Retinal pigment epithelial cell (primary cell): ENCODE measurements around the gene MRPL33.
A peak's percentile ranks its signal among the peaks of the same experiment; 100 is the strongest.

Source experiments
- DNase-seq: peaks from one replicate; pipeline ENCODE4 v3.0.0-alpha.2; 2010; ENCODE audit warnings: low read depth
- H3K4me3 ChIP-seq: 2 replicates; pipeline ENCODE4 v1.5.1; 2011; ENCODE audit warnings: mild to moderate bottlenecking, low read length, control low read depth, moderate library complexity
- TF ChIP-seq, protein P1 (sequence below): conservative IDR thresholded peaks from 2 replicates; pipeline ENCODE4 v1.5.1; 2011; ENCODE audit warnings: low read depth, low read length, control low read depth, inconsistent platforms

Gene MRPL33

DNA sequence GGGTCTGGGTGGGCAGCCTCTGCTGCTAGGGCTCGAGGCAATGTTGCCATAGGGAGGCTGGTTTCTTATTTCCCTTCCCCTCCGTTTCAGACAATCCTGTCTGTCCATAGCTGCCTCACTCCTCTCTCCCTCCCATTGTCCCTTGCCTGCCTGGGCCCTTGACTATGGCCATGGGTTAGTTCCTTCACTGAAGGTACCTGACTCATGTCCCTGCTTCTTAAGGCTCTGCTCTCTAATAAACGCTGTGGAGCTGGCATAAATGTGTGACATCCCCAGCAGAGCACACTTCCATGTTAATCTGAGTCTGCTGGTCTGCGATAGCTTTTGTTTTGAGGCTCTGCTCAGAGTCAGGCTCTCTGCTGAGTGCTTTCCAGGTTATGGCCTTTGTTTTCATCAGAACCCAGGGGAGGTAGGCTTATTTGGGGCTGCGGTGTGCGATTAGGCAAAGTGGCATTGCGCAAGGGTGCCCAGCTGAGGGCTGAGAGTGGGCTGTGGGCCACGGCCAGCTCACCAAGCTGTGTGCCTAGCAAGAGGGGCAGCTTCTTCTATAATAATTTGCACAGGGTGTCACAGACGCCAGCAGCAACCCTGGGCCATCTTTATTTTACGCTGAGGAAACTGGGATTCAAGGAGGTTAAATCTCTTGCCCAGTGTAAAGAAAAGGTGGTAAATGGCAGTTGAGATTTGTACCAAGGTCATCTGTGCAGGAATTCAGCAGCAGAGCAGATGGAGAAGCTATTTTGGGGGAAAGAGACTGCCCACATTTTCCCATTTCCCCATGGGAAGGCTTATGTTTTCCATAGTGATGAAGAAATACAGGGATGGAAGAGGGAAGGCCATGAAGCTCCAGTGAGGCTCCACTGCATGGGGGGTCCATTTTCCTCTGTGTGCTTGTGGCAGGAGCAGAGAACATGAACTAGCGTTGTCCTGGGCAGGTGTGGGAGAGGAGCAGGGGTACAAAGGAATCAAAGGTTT is 25.6 kb downstream of the MRPL33 start:
- no peak overlapping the region for H3K4me3 ChIP-seq
- DNase-seq: no peak
- TF ChIP-seq, protein P1, sequence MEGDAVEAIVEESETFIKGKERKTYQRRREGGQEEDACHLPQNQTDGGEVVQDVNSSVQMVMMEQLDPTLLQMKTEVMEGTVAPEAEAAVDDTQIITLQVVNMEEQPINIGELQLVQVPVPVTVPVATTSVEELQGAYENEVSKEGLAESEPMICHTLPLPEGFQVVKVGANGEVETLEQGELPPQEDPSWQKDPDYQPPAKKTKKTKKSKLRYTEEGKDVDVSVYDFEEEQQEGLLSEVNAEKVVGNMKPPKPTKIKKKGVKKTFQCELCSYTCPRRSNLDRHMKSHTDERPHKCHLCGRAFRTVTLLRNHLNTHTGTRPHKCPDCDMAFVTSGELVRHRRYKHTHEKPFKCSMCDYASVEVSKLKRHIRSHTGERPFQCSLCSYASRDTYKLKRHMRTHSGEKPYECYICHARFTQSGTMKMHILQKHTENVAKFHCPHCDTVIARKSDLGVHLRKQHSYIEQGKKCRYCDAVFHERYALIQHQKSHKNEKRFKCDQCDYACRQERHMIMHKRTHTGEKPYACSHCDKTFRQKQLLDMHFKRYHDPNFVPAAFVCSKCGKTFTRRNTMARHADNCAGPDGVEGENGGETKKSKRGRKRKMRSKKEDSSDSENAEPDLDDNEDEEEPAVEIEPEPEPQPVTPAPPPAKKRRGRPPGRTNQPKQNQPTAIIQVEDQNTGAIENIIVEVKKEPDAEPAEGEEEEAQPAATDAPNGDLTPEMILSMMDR: no peak

DNA sequence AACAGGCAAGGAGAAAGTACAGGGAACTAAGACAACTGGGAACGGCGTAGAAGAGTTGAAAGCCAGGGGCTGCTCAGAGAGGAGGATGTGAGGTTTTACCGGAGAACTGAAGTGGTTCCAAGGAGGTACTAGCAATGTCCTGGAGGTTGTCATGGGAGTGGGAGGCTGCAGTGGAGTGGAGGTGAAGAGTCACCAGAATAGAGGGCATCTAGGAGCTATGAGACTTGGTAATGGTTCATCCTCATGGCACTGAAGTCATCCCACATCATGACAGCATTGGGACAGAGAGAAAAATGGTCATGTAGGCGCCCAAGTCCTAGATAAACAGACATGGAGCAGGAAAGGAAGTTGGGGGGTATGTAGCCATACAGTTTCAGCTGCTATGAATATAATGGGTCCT is 26.3 kb downstream of the MRPL33 start:
- no peak for DNase-seq
- TF ChIP-seq, protein P1: no peak
- H3K4me3 ChIP-seq: no peak overlapping the region

DNA sequence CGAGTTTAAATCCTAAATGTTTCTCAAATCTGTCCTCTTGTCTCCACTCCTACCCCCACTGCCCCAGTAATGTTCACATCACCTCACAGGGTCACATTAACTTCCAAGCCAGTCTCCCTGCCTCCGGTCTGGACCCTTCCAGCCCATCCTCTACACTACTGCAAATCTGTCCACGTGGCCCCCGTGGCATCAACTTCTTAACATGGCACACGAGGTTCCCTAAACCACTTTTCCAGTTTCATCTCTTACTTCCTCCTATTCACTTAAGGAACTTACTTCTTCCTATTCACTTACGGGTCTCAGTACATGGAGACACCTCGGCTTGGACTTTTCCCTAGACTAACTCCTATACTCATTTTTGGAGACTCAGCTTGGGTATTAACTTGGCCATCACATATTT is 27.0 kb downstream of the MRPL33 start:
- no peak overlapping the region for H3K4me3 ChIP-seq
- no peak for DNase-seq
- TF ChIP-seq, protein P1: no peak

DNA sequence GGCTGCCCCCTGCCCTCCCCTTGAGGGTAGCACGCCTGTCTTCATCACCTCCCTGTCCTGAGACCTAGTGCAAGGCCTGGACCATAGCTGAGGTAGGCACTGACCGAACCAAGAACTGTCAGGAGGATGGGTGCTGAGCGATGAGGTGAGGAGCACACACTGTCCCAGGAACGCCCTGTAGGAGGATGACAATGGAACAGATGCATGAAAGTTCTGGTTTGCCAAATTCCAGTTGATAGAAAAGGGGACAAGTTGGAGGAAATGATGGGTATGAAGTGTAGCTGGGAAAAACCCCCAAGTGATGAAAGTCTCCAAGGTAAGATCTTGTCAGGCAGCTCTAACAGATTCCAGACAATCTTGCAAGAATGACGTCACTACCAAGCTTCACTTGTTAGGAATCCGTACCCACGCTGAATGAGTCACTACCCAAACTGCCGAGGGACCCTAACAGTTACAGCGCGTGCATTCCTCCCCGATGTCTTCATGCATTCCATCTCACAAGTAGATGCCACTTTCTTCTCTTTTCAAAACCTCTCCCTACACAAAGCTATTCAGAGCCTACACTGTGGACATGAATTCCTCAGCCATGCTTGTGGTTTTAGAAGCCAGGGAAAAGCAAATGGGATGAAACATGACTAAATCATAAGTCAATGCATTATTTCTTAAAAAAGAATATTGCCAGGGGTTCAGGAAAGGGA is 27.6 kb downstream of the MRPL33 start:
- DNase-seq: peak; percentile 100
- H3K4me3 ChIP-seq: no peak overlapping the region
- TF ChIP-seq, protein P1: no peak

DNA sequence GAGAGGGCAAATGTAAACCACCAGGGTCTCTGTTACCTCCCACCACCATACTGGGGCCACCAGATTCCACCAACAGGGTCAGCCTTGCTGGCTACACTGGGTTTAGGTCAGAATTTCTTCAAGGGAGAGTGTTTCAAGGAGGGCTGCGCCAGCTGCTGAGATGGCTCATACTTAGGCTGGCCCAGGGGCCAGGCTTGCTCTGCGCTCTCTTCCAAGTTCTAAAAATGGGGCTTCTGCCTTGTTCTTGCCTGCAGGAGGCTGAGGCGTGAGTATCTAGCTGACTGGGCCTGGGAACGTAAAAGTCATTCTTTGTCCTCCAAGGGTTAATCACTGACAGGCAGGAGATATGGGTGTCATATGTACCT is 28.1 kb downstream of the MRPL33 start:
- H3K4me3 ChIP-seq: no peak overlapping the region
- TF ChIP-seq, protein P1: no peak
- no peak for DNase-seq

DNA sequence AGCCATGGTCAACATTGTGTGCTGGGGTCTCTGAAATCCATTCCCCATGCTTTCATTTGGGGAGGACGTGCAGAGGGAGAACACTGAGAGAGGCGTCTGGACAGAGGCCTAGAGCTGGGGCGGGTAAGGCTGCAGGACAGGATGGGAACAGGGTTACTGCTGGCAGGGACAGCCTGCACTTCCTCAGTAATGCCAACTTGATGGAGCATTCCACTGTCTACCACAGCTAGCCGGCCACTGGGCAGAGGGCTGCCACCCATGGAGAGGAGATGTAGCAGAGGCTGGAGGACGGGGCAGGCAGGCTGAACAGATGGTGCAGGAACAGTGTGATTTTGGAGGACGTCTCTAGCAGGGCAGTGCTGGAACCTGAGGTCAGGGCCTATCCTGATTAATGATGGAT is 29.3 kb downstream of the MRPL33 start:
- H3K4me3 ChIP-seq: no peak overlapping the region
- TF ChIP-seq, protein P1: no peak
- DNase-seq: no peak
